GM23338 (cell line): ENCODE measurements around the gene SORD.
"Not testable (repeated sequence)": the region's sequence is repeated elsewhere in the genome, so short reads cannot be mapped to it uniquely, and the experiment has no call there.

Experiments used
- POLR2AphosphoS5 ChIP-seq: IDR thresholded peaks from 2 replicates; pipeline ENCODE4 v1.6.1; 2016; ENCODE audit warnings: antibody characterized with exemption, low read depth
- ZNF331 ChIP-seq: fragments of 250-450 bp; sonication (Bioruptor Pico); IDR thresholded peaks from 2 replicates; pipeline ENCODE4 v1.5.0; 2020; ENCODE audit warnings: low read depth, mild to moderate bottlenecking, moderate library complexity
- TF ChIP-seq, protein P1 (sequence below), 2 experiments: fragments of 200-600 bp in 1 of 2; sonication (generic) in 1 of 2; conservative IDR thresholded peaks; 2 replicates each; pipeline versions ENCODE4 v1.5.1 to v1.6.1; 2016 to 2017; ENCODE audit warnings: antibody characterized with exemption in 2 of 2, low read depth in 2 of 2, mild to moderate bottlenecking in 2 of 2, moderate library complexity in 1 of 2
- TF ChIP-seq, protein P2 (sequence below): IDR thresholded peaks from one replicate; pipeline ENCODE4 v1.6.1; 2018; ENCODE audit warnings: antibody characterized with exemption; ENCODE audit not compliant: unreplicated experiment

DNA sequence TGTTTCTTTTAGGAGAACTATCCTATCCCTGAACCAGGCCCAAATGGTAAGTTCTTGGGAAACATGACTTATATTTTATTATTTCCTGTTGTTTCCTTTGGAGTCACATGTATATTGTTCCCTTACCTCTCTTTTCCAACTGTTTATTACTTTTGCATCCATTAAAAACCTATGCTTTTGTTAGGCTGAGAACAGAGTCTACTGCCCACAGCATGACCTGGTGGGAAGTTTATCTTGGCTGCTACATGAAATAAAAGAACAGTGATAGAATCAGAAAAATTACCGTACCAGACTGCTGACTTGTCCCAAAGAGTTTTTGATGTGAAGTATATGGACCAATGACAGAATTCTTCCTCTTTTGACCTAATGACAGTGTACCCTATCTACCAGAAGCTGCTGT, 17.4 kb downstream of the SORD start:
- not testable (repeated sequence) for TF ChIP-seq ZNF331 (CRISPR knock-in tag); POLR2AphosphoS5
- TF ChIP-seq, protein P1, sequence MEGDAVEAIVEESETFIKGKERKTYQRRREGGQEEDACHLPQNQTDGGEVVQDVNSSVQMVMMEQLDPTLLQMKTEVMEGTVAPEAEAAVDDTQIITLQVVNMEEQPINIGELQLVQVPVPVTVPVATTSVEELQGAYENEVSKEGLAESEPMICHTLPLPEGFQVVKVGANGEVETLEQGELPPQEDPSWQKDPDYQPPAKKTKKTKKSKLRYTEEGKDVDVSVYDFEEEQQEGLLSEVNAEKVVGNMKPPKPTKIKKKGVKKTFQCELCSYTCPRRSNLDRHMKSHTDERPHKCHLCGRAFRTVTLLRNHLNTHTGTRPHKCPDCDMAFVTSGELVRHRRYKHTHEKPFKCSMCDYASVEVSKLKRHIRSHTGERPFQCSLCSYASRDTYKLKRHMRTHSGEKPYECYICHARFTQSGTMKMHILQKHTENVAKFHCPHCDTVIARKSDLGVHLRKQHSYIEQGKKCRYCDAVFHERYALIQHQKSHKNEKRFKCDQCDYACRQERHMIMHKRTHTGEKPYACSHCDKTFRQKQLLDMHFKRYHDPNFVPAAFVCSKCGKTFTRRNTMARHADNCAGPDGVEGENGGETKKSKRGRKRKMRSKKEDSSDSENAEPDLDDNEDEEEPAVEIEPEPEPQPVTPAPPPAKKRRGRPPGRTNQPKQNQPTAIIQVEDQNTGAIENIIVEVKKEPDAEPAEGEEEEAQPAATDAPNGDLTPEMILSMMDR (conservative IDR thresholded peaks at IDR 0.05; ENCODE audit: low read depth in 2 of 2) = not testable (repeated sequence)
- TF ChIP-seq, protein P2, sequence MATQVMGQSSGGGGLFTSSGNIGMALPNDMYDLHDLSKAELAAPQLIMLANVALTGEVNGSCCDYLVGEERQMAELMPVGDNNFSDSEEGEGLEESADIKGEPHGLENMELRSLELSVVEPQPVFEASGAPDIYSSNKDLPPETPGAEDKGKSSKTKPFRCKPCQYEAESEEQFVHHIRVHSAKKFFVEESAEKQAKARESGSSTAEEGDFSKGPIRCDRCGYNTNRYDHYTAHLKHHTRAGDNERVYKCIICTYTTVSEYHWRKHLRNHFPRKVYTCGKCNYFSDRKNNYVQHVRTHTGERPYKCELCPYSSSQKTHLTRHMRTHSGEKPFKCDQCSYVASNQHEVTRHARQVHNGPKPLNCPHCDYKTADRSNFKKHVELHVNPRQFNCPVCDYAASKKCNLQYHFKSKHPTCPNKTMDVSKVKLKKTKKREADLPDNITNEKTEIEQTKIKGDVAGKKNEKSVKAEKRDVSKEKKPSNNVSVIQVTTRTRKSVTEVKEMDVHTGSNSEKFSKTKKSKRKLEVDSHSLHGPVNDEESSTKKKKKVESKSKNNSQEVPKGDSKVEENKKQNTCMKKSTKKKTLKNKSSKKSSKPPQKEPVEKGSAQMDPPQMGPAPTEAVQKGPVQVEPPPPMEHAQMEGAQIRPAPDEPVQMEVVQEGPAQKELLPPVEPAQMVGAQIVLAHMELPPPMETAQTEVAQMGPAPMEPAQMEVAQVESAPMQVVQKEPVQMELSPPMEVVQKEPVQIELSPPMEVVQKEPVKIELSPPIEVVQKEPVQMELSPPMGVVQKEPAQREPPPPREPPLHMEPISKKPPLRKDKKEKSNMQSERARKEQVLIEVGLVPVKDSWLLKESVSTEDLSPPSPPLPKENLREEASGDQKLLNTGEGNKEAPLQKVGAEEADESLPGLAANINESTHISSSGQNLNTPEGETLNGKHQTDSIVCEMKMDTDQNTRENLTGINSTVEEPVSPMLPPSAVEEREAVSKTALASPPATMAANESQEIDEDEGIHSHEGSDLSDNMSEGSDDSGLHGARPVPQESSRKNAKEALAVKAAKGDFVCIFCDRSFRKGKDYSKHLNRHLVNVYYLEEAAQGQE = not testable (repeated sequence)
